HCT116 (cell line): ENCODE measurements around the gene CD3E. TPM values are rescaled to one million over a fixed set of nuclear protein-coding genes. Genes with fewer than 3 reads are reported as not detected.

Experiments used
- ATAC-seq: fragments of 200-7000 bp; cut with Tn5 transposase; 2 replicates; pipeline ENCODE4 v1.9.1; 2020; ENCODE audit warnings: mild to moderate bottlenecking, moderate library complexity
- BruUV-seq: library from RNA; stranded (reverse); fragments of 400-500 nt; replicated peaks from 2 replicates; lab custom pipeline; 2021; lab: Mats Ljungman, UMichigan
- CTCF ChIA-PET: fragments of 300-600 bp; sonication (Branson Sonifier 250); formaldehyde crosslinking; loops from one replicate; lab custom pipeline; 2021; ENCODE audit warnings: antibody characterized with exemption; lab: Charles Lee
- POLR2A ChIA-PET: fragments of 300-600, 350-600 bp; sonication (Branson Sonifier 250); formaldehyde crosslinking; loops from one replicate; lab custom pipeline; 2021; ENCODE audit warnings: antibody characterized with exemption; lab: Charles Lee
- RAD21 ChIA-PET, 2 experiments: fragments of 300-600 bp; sonication (Branson Sonifier 250); formaldehyde crosslinking; loops; one replicate each; lab custom pipeline; 2023; ENCODE audit warnings: low total read pairs in 2 of 2; ENCODE audit not compliant: uncharacterized antibody in 2 of 2, unreplicated experiment in 2 of 2, low non-redundant PET in 1 of 2; lab: Charles Lee
- DNase-seq: peaks from one replicate; pipeline ENCODE4 v3.0.0-alpha.2; 2010; ENCODE audit warnings: low read depth, low spot score
- H2AFZ ChIP-seq: fragments of 200-600 bp; shearing (Covaris generic), sonication (generic); 2 replicates; pipeline ENCODE4 v1.6.1; 2017; ENCODE audit warnings: low read depth, mixed run types, mixed read lengths, antibody characterized with exemption, low read length; ENCODE audit not compliant: poor library complexity, severe bottlenecking
- H3K27ac ChIP-seq: 2 replicates; pipeline ENCODE4 v1.5.1; 2012; ENCODE audit warnings: low read depth, low read length
- H3K27me3 ChIP-seq: fragments of 200-600 bp; sonication (generic); 2 replicates; pipeline ENCODE4 v1.6.1; 2016; ENCODE audit warnings: mixed run types, low read length, mixed read lengths; ENCODE audit not compliant: insufficient read depth
- H3K36me3 ChIP-seq, 2 experiments: fragments of 200-500 bp in 1 of 2; fragments of 200-600 bp in 1 of 2; sonication (Bioruptor generic) in 1 of 2; sonication (generic) in 1 of 2; 2 replicates each; pipeline versions ENCODE4 v1.5.1 to v1.6.1; 2014 to 2016; ENCODE audit warnings: low read length in 2 of 2, inconsistent platforms in 1 of 2, mixed read lengths in 1 of 2, mixed run types in 1 of 2; ENCODE audit not compliant: insufficient read depth in 2 of 2, control insufficient read depth in 1 of 2
- H3K4me1 ChIP-seq, 2 experiments: fragments of 200-600 bp in 1 of 2; sonication (generic) in 1 of 2; 2 replicates each; pipeline versions ENCODE4 v1.5.1 to v1.6.1; 2012 to 2017; ENCODE audit warnings: low read length in 2 of 2, inconsistent platforms in 1 of 2, mild to moderate bottlenecking in 1 of 2, mixed read lengths in 1 of 2, mixed run types in 1 of 2, moderate library complexity in 1 of 2; ENCODE audit not compliant: insufficient read depth in 2 of 2, control insufficient read depth in 1 of 2
- H3K4me2 ChIP-seq: fragments of 200-600 bp; sonication (generic); 2 replicates; pipeline ENCODE4 v1.6.1; 2017; ENCODE audit warnings: mixed run types, low read length, mixed read lengths
- H3K4me3 ChIP-seq, 2 experiments: fragments of 200-600 bp in 1 of 2; sonication (generic) in 1 of 2; replicated peaks in 1 of 2; 2 replicates each; pipeline ENCODE4 v1.5.1; 2011 to 2016; ENCODE audit warnings: low read length in 2 of 2, control low read depth in 1 of 2, low read depth in 1 of 2, mild to moderate bottlenecking in 1 of 2, mixed read lengths in 1 of 2, mixed run types in 1 of 2
- H3K79me2 ChIP-seq: fragments of 200-600 bp; sonication (generic); 2 replicates; pipeline ENCODE4 v1.6.1; 2017; ENCODE audit warnings: mild to moderate bottlenecking, mixed run types, low read length, moderate library complexity, mixed read lengths; ENCODE audit not compliant: insufficient read depth
- H3K9ac ChIP-seq: fragments of 200-600 bp; sonication (generic); 2 replicates; pipeline ENCODE4 v1.6.1; 2016; ENCODE audit warnings: low read length, mixed read lengths
- H3K9me2 ChIP-seq: fragments of 200-600 bp; sonication (generic), shearing (Covaris generic); 2 replicates; pipeline ENCODE4 v1.6.1; 2017; ENCODE audit warnings: mixed run types, mild to moderate bottlenecking, moderate library complexity; ENCODE audit not compliant: insufficient read depth
- H3K9me3 ChIP-seq, 2 experiments: fragments of 200-500 bp in 1 of 2; fragments of 200-600 bp in 1 of 2; sonication (Bioruptor generic) in 1 of 2; sonication (generic) in 1 of 2; 2 replicates each; pipeline ENCODE4 v1.6.1; 2014 to 2017; ENCODE audit warnings: low read length in 2 of 2, mixed read lengths in 2 of 2, inconsistent platforms in 1 of 2, low read depth in 1 of 2, mild to moderate bottlenecking in 1 of 2, mixed run types in 1 of 2, moderate library complexity in 1 of 2; ENCODE audit not compliant: control insufficient read depth in 1 of 2, insufficient read depth in 1 of 2
- H4K20me1 ChIP-seq: fragments of 200-600 bp; sonication (generic), shearing (Covaris generic); 2 replicates; pipeline ENCODE4 v1.6.1; 2017; ENCODE audit warnings: mixed run types, mild to moderate bottlenecking, moderate library complexity; ENCODE audit not compliant: insufficient read depth
- EGR1 ChIP-seq: IDR thresholded peaks from 2 replicates; pipeline ENCODE4 v1.6.1; 2012; ENCODE audit warnings: low read depth
- ELF1 ChIP-seq: IDR thresholded peaks from 2 replicates; pipeline ENCODE4 v1.6.1; 2012; ENCODE audit warnings: low read depth, borderline replicate concordance
- FOSL1 ChIP-seq: IDR thresholded peaks from 2 replicates; pipeline ENCODE4 v1.6.1; 2012; ENCODE audit warnings: low read depth
- JUND ChIP-seq: IDR thresholded peaks from 2 replicates; pipeline ENCODE4 v1.6.1; 2012
- POLR2A ChIP-seq: IDR thresholded peaks from 2 replicates; pipeline ENCODE4 v1.7.0; 2011; ENCODE audit warnings: borderline replicate concordance; ENCODE audit not compliant: insufficient read depth, insufficient read length; ENCODE audit errors: extremely low read depth
- POLR2AphosphoS5 ChIP-seq: IDR thresholded peaks from 2 replicates; pipeline ENCODE4 v1.6.1; 2011; ENCODE audit warnings: mild to moderate bottlenecking, low read depth, low read length, moderate library complexity
- RAD21 ChIP-seq: IDR thresholded peaks from 2 replicates; pipeline ENCODE4 v1.6.1; 2012; ENCODE audit warnings: low read depth, mild to moderate bottlenecking
- SIN3A ChIP-seq: IDR thresholded peaks from 2 replicates; pipeline ENCODE4 v1.6.1; 2012; ENCODE audit warnings: low read depth
- TCF7L2 ChIP-seq: IDR thresholded peaks from 2 replicates; pipeline ENCODE4 v1.7.0; 2011; ENCODE audit warnings: borderline replicate concordance, inconsistent platforms; ENCODE audit not compliant: insufficient read depth, insufficient read length; ENCODE audit errors: extremely low read depth
- YY1 ChIP-seq: IDR thresholded peaks from 2 replicates; pipeline ENCODE4 v1.6.1; 2011; ENCODE audit warnings: low read length, low read depth, moderate library complexity, mild to moderate bottlenecking; ENCODE audit not compliant: insufficient replicate concordance; ENCODE audit errors: extremely low read depth
- ZFX ChIP-seq: fragments of 450-650 bp; IDR thresholded peaks from 2 replicates; pipeline ENCODE4 v1.6.1; 2017
- ZNF274 ChIP-seq: fragments of 200-500 bp; sonication (Bioruptor generic); IDR thresholded peaks from 2 replicates; pipeline ENCODE4 v1.6.1; 2014; ENCODE audit warnings: mild to moderate bottlenecking, low read depth, low read length, inconsistent platforms
- intact Hi-C: fragments of 100-400 bp; cut with micrococcal nuclease; formaldehyde crosslinking; loops from 2 replicates; pipeline ENCODE4 v1.10.0; 2022
- total RNA-seq: library from RNA; stranded (reverse); gene quantifications from one replicate; pipeline ENCODE4 v1.2.1, GENCODE V29; 2021; ENCODE audit not compliant: unreplicated experiment
- TF ChIP-seq, protein P1 (sequence below): IDR thresholded peaks from 2 replicates; pipeline ENCODE4 v1.6.1; 2011; ENCODE audit warnings: mild to moderate bottlenecking, low read length, moderate library complexity; ENCODE audit not compliant: insufficient replicate concordance; ENCODE audit errors: extremely low read depth
- TF ChIP-seq, protein P2 (sequence below): IDR thresholded peaks from 2 replicates; pipeline ENCODE4 v1.6.1; 2012; ENCODE audit warnings: low read depth
- TF ChIP-seq, protein P3 (sequence below), 3 experiments: fragments of 200-600 bp in 1 of 3; sonication (generic) in 1 of 3; IDR thresholded peaks in 2 of 3; conservative IDR thresholded peaks in 1 of 3; 2 replicates each; pipeline ENCODE4 v1.5.1; 2012 to 2017; ENCODE audit warnings: low read depth in 2 of 3, low read length in 2 of 3, antibody characterized with exemption in 1 of 3, borderline replicate concordance in 1 of 3, control low read depth in 1 of 3, mild to moderate bottlenecking in 1 of 3, mixed read lengths in 1 of 3, mixed run types in 1 of 3, moderate library complexity in 1 of 3; ENCODE audit not compliant: insufficient read depth in 1 of 3
- TF ChIP-seq, protein P4 (sequence below): IDR thresholded peaks from 2 replicates; pipeline ENCODE4 v1.6.1; 2012
- TF ChIP-seq, protein P5 (sequence below): IDR thresholded peaks from 2 replicates; pipeline ENCODE4 v1.6.1; 2012

CD3E gene
- total RNA-seq, 1 experiment from 2014 or later: 0.79 TPM

DNA sequence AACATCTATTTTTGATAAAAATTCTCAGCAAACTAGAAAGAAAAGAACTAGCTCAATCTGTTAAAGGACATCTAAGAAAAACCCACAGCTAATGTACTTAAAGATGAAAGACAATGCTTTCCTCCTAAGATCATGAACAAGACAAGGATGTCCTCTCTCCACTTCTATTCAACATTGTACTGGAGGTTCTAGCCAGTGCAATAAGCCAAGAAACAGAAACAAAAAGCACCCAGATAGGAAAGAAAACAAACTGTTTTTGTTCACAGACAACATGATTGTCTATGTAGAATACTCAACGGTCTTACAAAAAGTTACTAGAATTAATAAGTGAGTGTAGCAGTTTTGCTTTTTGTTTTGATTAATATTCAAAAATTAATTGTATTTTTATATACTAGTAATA, 30.2 kb downstream of the CD3E start:
- POLR2A ChIA-PET: no interaction called here
- CTCF ChIA-PET: no interaction called here
- intact Hi-C loops: no loop called here
- Histone ChIP-seq H3K36me3 (no peaks in the 10 kb centered on the region), H3K4me2 (no peak overlapping the region), H3K9me2 (no peaks in the 10 kb centered on the region), H3K4me1 (peaks cover 0 to 4% of the 10 kb centered on the region in 2 experiments; a peak in 2 of 4 replicates), H3K9me3 (no peaks in the 10 kb centered on the region), H3K4me3 (no peak overlapping the region), H3K79me2 (no peaks in the 10 kb centered on the region), H3K9ac (no peak overlapping the region), H3K27ac (no peak overlapping the region), H4K20me1 (no peaks in the 10 kb centered on the region), H2AFZ (no peak overlapping the region), H3K27me3 (no peaks in the 10 kb centered on the region)
- DNase-seq (no peak), ATAC-seq (no peak)
- TF ChIP-seq SIN3A (no peak), EGR1 (no peak), POLR2AphosphoS5 (no peak), ZFX (no peak), FOSL1 (no peak), RAD21 (no peak), YY1 (no peak), TCF7L2 (no peak), ZNF274 (no peak), POLR2A (no peak), ELF1 (no peak), JUND (no peak)
- TF ChIP-seq, protein P1, sequence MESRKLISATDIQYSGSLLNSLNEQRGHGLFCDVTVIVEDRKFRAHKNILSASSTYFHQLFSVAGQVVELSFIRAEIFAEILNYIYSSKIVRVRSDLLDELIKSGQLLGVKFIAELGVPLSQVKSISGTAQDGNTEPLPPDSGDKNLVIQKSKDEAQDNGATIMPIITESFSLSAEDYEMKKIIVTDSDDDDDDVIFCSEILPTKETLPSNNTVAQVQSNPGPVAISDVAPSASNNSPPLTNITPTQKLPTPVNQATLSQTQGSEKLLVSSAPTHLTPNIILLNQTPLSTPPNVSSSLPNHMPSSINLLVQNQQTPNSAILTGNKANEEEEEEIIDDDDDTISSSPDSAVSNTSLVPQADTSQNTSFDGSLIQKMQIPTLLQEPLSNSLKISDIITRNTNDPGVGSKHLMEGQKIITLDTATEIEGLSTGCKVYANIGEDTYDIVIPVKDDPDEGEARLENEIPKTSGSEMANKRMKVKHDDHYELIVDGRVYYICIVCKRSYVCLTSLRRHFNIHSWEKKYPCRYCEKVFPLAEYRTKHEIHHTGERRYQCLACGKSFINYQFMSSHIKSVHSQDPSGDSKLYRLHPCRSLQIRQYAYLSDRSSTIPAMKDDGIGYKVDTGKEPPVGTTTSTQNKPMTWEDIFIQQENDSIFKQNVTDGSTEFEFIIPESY: no peak
- TF ChIP-seq, protein P2, sequence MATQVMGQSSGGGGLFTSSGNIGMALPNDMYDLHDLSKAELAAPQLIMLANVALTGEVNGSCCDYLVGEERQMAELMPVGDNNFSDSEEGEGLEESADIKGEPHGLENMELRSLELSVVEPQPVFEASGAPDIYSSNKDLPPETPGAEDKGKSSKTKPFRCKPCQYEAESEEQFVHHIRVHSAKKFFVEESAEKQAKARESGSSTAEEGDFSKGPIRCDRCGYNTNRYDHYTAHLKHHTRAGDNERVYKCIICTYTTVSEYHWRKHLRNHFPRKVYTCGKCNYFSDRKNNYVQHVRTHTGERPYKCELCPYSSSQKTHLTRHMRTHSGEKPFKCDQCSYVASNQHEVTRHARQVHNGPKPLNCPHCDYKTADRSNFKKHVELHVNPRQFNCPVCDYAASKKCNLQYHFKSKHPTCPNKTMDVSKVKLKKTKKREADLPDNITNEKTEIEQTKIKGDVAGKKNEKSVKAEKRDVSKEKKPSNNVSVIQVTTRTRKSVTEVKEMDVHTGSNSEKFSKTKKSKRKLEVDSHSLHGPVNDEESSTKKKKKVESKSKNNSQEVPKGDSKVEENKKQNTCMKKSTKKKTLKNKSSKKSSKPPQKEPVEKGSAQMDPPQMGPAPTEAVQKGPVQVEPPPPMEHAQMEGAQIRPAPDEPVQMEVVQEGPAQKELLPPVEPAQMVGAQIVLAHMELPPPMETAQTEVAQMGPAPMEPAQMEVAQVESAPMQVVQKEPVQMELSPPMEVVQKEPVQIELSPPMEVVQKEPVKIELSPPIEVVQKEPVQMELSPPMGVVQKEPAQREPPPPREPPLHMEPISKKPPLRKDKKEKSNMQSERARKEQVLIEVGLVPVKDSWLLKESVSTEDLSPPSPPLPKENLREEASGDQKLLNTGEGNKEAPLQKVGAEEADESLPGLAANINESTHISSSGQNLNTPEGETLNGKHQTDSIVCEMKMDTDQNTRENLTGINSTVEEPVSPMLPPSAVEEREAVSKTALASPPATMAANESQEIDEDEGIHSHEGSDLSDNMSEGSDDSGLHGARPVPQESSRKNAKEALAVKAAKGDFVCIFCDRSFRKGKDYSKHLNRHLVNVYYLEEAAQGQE: no peak
- TF ChIP-seq, protein P3, sequence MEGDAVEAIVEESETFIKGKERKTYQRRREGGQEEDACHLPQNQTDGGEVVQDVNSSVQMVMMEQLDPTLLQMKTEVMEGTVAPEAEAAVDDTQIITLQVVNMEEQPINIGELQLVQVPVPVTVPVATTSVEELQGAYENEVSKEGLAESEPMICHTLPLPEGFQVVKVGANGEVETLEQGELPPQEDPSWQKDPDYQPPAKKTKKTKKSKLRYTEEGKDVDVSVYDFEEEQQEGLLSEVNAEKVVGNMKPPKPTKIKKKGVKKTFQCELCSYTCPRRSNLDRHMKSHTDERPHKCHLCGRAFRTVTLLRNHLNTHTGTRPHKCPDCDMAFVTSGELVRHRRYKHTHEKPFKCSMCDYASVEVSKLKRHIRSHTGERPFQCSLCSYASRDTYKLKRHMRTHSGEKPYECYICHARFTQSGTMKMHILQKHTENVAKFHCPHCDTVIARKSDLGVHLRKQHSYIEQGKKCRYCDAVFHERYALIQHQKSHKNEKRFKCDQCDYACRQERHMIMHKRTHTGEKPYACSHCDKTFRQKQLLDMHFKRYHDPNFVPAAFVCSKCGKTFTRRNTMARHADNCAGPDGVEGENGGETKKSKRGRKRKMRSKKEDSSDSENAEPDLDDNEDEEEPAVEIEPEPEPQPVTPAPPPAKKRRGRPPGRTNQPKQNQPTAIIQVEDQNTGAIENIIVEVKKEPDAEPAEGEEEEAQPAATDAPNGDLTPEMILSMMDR (IDR thresholded peaks at IDR 0.05 in 2 of 3, conservative IDR thresholded peaks at IDR 0.05 in 1 of 3; ENCODE audit: borderline replicate concordance in 1 of 3, insufficient read depth in 1 of 3, low read depth in 2 of 3, low read length in 2 of 3): no peak
- TF ChIP-seq, protein P4, sequence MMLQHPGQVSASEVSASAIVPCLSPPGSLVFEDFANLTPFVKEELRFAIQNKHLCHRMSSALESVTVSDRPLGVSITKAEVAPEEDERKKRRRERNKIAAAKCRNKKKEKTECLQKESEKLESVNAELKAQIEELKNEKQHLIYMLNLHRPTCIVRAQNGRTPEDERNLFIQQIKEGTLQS: no peak
- TF ChIP-seq, protein P5, sequence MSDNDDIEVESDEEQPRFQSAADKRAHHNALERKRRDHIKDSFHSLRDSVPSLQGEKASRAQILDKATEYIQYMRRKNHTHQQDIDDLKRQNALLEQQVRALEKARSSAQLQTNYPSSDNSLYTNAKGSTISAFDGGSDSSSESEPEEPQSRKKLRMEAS: no peak
- RAD21 ChIA-PET: no interaction called here
- no TSS peak for BruUV-seq
